ENCODE measurements around the gene DNAJC5.

DNAJC5 gene

DNA sequence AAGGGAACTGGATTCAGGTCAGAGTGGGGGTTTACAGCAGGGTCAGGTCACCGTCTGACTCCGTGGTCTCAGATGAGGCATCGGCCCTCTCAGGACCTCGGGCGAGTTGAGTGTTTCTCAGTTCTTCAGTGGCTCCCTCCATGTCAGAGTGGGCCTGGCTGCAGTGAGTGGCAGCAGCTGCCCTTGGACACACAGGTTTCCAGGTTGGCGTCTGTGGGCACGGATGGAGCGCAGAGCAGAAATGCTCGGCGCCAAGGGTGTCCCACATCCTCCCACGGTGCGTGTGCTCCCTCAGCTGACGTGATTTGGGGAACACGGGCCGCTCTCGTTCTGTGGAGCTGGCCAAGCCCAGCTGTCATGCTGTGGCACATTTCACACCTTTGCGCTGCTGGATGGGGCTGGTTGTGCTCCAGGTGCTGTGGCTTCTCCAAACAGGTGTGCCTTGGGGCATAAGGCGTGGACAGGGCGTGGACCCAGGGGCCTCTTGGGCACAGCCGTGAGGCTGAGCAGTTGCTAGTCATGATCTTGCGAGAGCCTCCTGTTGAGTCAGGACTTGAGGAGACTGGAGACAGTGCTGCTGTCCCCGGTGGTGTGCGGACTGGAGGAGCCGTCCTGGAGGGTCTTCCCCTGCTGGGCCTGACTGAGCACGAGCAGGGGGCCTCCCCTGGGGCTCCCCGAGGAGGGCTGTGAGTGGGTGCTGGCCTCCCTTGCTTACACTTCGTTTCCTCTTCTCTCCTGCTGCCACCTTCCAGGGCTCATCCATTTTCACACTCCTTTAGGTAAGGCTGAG lies 9.5 kb upstream of the DNAJC5 start:
- Mint-ChIP-seq H3K4me1 (ENCODE audit: low read depth) (no peaks in the 10 kb centered on the region), H3K36me3 (ENCODE audit: low read depth) (peaks cover 20% of the 10 kb centered on the region)

GRCh38 chr20:63886054-63886419 lies 8.9 kb upstream of the DNAJC5 start:
- H3K9me3 Mint-ChIP-seq = no peaks in the 10 kb centered on the region
- no peaks in the 10 kb centered on the region for H3K27me3 Mint-ChIP-seq (ENCODE audit: low read depth)
- no peaks in the 10 kb centered on the region for H3K4me1 Mint-ChIP-seq (ENCODE audit: low read depth)
- DNase-seq (ENCODE audit: low spot score) = no peak
- no peak overlapping the region for H3K4me3 Mint-ChIP-seq
- H3K27ac Mint-ChIP-seq = no peak overlapping the region
- peaks cover 21% of the 10 kb centered on the region for H3K36me3 Mint-ChIP-seq (ENCODE audit: low read depth)

More for the DNA sequence above, 9.5 kb upstream of the DNAJC5 start:
- no peaks in the 10 kb centered on the region for H3K9me3 Mint-ChIP-seq
- H3K27ac Mint-ChIP-seq = no peak overlapping the region
- no peak for DNase-seq (ENCODE audit: low spot score)
- no peak overlapping the region for H3K4me3 Mint-ChIP-seq
- no peaks in the 10 kb centered on the region for H3K27me3 Mint-ChIP-seq (ENCODE audit: low read depth)

GRCh38 chr20:63886921-63887320 lies 8.0 kb upstream of the DNAJC5 start:
- Mint-ChIP-seq H3K27me3 (ENCODE audit: low read depth) (no peaks in the 10 kb centered on the region), H3K9me3 (no peaks in the 10 kb centered on the region), H3K4me3 (no peak overlapping the region), H3K36me3 (ENCODE audit: low read depth) (peaks cover 23% of the 10 kb centered on the region), H3K27ac (peak overlapping the region; percentile 36), H3K4me1 (ENCODE audit: low read depth) (no peaks in the 10 kb centered on the region)
- DNase-seq (ENCODE audit: low spot score) = no peak

- Mint-ChIP-seq H3K27me3 (ENCODE audit: low read depth) (no peaks in the 10 kb centered on the region), H3K36me3 (ENCODE audit: low read depth) (peaks cover 21% of the 10 kb centered on the region), H3K9me3 (no peaks in the 10 kb centered on the region), H3K4me3 (no peak overlapping the region), H3K4me1 (ENCODE audit: low read depth) (peaks cover 5% of the 10 kb centered on the region), H3K27ac (no peak overlapping the region)
- no peak for DNase-seq (ENCODE audit: low spot score)
These were observed 5.4 kb upstream of the DNAJC5 start for GRCh38 chr20:63889241-63890200.

DNA sequence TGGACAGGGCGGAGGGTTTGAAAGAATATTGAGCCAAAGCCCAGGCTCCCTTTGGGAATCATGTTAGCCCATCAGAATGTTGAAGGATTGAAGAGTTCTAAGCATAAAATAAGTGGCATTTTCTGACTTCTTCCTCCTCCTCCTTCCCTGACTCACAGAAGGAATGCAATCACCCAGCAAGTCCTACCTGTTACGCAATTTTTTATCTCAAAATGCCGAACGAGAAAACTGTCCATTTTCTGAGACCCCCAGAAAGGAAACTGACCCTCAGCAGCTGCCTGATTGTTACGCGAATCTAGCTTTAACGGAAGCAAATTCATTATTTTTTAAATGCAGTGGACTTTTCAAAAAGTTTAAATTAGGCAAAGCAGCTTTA lies 4.7 kb upstream of the DNAJC5 start:
- no peaks in the 10 kb centered on the region for H3K9me3 Mint-ChIP-seq
- DNase-seq (ENCODE audit: low spot score) = no peak
- H3K36me3 Mint-ChIP-seq (ENCODE audit: low read depth) = peaks cover 16% of the 10 kb centered on the region

DNA sequence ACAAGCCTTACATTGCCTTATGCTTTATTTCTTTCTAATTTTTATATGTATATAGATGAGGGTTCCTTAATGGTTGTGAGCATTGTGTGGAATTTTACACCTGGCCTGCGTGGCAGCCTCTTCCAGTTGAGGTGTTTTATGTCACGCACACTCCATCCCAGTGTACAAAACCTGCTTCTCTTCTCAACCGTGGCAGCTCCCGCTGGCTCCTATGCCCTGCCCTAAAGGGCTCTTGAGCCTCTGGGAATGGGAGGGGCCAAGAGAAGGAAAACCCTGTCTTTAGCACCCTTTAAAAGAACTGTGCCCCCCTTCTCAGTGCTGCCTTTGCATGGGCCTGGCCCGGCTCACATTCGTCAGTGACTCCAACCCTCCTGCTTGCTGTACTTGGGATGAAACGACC lies 4.3 kb upstream of the DNAJC5 start:
- DNase-seq (ENCODE audit: low spot score) = no peak
- H3K4me3 Mint-ChIP-seq = no peak overlapping the region
- H3K9me3 Mint-ChIP-seq = no peaks in the 10 kb centered on the region
- H3K4me1 Mint-ChIP-seq (ENCODE audit: low read depth) = peaks cover 5% of the 10 kb centered on the region
- H3K36me3 Mint-ChIP-seq (ENCODE audit: low read depth) = peaks cover 17% of the 10 kb centered on the region
- H3K27ac Mint-ChIP-seq = no peak overlapping the region
- H3K27me3 Mint-ChIP-seq (ENCODE audit: low read depth) = no peaks in the 10 kb centered on the region

More for the DNA sequence above, 4.7 kb upstream of the DNAJC5 start:
- Mint-ChIP-seq H3K27ac (no peak overlapping the region), H3K4me1 (ENCODE audit: low read depth) (peaks cover 5% of the 10 kb centered on the region), H3K4me3 (no peak overlapping the region), H3K27me3 (ENCODE audit: low read depth) (no peaks in the 10 kb centered on the region)

- H3K9me3 Mint-ChIP-seq = no peaks in the 10 kb centered on the region
- DNase-seq (ENCODE audit: low spot score) = no peak
- H3K27ac Mint-ChIP-seq = no peak overlapping the region
- peaks cover 11% of the 10 kb centered on the region for H3K4me1 Mint-ChIP-seq (ENCODE audit: low read depth)
- H3K4me3 Mint-ChIP-seq = no peak overlapping the region
- peaks cover 22% of the 10 kb centered on the region for H3K36me3 Mint-ChIP-seq (ENCODE audit: low read depth)
- H3K27me3 Mint-ChIP-seq (ENCODE audit: low read depth) = no peaks in the 10 kb centered on the region
These were observed 3.6 kb upstream of the DNAJC5 start for GRCh38 chr20:63891061-63892002.

GRCh38 chr20:63892402-63892801 lies 2.5 kb upstream of the DNAJC5 start:
- Mint-ChIP-seq H3K4me3 (no peak overlapping the region), H3K36me3 (ENCODE audit: low read depth) (peaks cover 26% of the 10 kb centered on the region), H3K4me1 (ENCODE audit: low read depth) (peaks cover 17% of the 10 kb centered on the region), H3K27ac (no peak overlapping the region), H3K27me3 (ENCODE audit: low read depth) (no peaks in the 10 kb centered on the region), H3K9me3 (no peaks in the 10 kb centered on the region)
- no peak for DNase-seq (ENCODE audit: low spot score)

GRCh38 chr20:63893999-63894357 lies 948 bp upstream of the DNAJC5 start:
- no peak for DNase-seq (ENCODE audit: low spot score)
- Mint-ChIP-seq H3K9me3 (no peaks in the 10 kb centered on the region), H3K4me1 (ENCODE audit: low read depth) (peaks cover 32% of the 10 kb centered on the region), H3K4me3 (peak overlapping the region; percentile 82), H3K27me3 (ENCODE audit: low read depth) (no peaks in the 10 kb centered on the region), H3K27ac (peak overlapping the region; percentile 86), H3K36me3 (ENCODE audit: low read depth) (peaks cover 37% of the 10 kb centered on the region)

GRCh38 chr20:63895202-63895951 lies 451 bp downstream of the DNAJC5 start:
- Mint-ChIP-seq H3K4me3 (peak overlapping the region; percentile 93), H3K27me3 (ENCODE audit: low read depth) (no peaks in the 10 kb centered on the region), H3K36me3 (ENCODE audit: low read depth) (peaks cover 31% of the 10 kb centered on the region), H3K9me3 (no peaks in the 10 kb centered on the region), H3K4me1 (ENCODE audit: low read depth) (peaks cover 36% of the 10 kb centered on the region), H3K27ac (peak overlapping the region; percentile 94)
- no peak for DNase-seq (ENCODE audit: low spot score)

DNA sequence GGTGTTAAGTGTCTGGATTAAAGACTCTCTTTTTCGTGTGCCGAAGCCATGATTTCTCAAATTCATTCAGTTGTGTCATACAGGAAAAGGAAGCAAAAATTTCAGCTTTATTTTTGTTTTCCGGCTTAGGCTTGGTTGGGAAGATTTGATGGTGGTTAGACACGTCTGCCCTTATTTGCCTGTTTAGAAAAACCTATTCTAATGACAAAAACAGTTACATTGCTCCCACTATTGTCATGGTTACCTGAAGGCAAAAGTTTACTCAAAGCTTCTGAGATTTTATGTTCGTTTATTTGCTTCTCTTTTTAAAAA lies 982 bp downstream of the DNAJC5 start:
- H3K4me1 Mint-ChIP-seq (ENCODE audit: low read depth) = peaks cover 36% of the 10 kb centered on the region
- peaks cover 31% of the 10 kb centered on the region for H3K36me3 Mint-ChIP-seq (ENCODE audit: low read depth)
- peak overlapping the region; percentile 94 for H3K27ac Mint-ChIP-seq
- no peaks in the 10 kb centered on the region for H3K27me3 Mint-ChIP-seq (ENCODE audit: low read depth)
- DNase-seq (ENCODE audit: low spot score) = no peak
- peak overlapping the region; percentile 93 for H3K4me3 Mint-ChIP-seq
- H3K9me3 Mint-ChIP-seq = no peaks in the 10 kb centered on the region

- Mint-ChIP-seq H3K27ac (peak overlapping the region; percentile 94), H3K4me1 (ENCODE audit: low read depth) (peaks cover 40% of the 10 kb centered on the region), H3K9me3 (no peaks in the 10 kb centered on the region), H3K4me3 (peak overlapping the region; percentile 93), H3K36me3 (ENCODE audit: low read depth) (peaks cover 29% of the 10 kb centered on the region), H3K27me3 (ENCODE audit: low read depth) (no peaks in the 10 kb centered on the region)
- peak; percentile 25 for DNase-seq (ENCODE audit: low spot score)
These were observed 1.6 kb downstream of the DNAJC5 start for GRCh38 chr20:63896264-63897105.

Data from T-helper 2 cell treated with Interferon-gamma antibody and Interleukin-4, amounts not matched to agents 5 μg/mL and 100 μg/mL, for 36 hours (primary cell).